ENCODE data around the gene POMT1.

The POMT1 gene

GRCh38 chr9:131476777-131477345 is 25.9 kb upstream of the POMT1 start:
- no peak for DNase-seq (ENCODE audit: low read depth)

DNA sequence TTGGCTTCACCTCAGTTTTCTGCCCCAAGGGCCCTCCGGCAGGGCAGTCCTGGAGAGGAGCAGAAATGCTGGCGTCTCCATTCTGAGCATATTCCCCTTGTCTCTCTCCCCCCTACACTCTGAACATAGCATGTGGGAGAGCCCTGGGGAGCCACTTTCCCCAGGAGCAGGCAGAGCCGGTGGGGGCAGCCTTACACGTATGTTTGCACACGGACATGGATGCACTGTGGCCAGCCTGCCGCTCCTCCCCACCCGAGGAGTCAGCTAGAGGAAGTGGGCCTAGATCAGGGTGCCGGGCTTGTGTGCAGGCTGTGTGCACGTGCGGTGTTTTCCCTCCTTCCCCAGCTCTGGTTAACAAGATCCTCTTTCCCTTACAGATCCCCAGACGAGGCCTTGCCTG is 25.4 kb upstream of the POMT1 start:
- DNase-seq (ENCODE audit: low read depth): no peak

DNA sequence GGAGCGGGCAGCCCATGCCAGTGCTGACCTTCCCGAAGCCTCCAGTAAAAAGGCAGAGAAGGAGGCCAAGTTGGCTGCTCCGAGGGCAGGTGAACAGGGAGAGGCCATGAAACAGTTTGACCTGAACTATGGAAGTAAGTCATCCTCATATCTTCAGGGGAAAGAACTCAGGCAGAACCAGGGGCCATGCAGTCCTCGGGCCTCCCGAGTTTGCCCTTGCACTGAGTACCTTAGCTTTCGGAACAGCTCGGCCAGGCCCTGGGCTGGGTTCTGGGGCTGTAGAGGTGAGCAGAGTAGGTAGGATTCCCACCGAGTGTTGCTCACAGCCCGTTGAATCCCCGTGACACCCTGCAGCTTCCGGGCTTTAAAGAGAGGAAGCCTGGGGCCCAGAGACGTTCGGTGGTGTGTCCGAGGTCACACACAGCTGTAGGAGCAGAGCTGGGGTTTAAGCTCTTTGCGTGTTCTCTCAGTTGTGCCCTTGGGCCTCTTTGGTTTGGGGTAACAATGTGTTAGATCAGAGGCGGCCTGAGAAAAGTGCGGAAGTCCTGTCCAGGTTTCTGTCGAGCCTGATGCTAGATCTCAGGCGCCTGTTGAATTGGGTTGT is 24.8 kb upstream of the POMT1 start:
- DNase-seq (ENCODE audit: low read depth): no peak

GRCh38 chr9:131478421-131478868 is 24.3 kb upstream of the POMT1 start:
- DNase-seq (ENCODE audit: low read depth): peak; percentile 44

GRCh38 chr9:131478911-131479310 is 23.8 kb upstream of the POMT1 start:
- DNase-seq (ENCODE audit: low read depth): no peak

DNA sequence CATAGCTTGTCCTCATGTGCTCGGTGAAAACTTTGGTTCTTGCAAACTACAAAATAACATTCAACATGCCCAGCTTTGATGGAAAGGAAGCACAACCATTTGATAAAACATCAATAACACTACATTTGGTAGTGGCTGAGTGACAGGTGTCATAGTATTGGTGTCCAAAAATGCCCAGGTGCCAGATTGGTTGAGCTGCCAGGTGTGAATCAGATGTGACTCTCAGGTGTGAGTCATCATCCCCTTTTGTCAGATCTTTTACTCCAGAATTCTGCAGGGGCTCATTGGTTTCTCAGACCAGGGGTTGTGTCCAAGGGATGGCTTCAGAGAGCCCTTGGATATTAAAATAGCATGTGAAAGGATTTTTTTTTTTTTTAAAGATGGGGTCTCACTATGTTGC is 22.5 kb upstream of the POMT1 start:
- DNase-seq (ENCODE audit: low read depth): no peak

- DNase-seq (ENCODE audit: low read depth): no peak
Measured at GRCh38 chr9:131481441-131482342, 21.0 kb upstream of the POMT1 start.

GRCh38 chr9:131482343-131483006 is 20.2 kb upstream of the POMT1 start:
- DNase-seq (ENCODE audit: low read depth): no peak

GRCh38 chr9:131483319-131484050 is 19.2 kb upstream of the POMT1 start:
- DNase-seq (ENCODE audit: low read depth): no peak

- no peak for DNase-seq (ENCODE audit: low read depth)
Measured at GRCh38 chr9:131484051-131484445, 18.7 kb upstream of the POMT1 start.

GRCh38 chr9:131484560-131485185 is 18.0 kb upstream of the POMT1 start:
- no peak for DNase-seq (ENCODE audit: low read depth)

DNA sequence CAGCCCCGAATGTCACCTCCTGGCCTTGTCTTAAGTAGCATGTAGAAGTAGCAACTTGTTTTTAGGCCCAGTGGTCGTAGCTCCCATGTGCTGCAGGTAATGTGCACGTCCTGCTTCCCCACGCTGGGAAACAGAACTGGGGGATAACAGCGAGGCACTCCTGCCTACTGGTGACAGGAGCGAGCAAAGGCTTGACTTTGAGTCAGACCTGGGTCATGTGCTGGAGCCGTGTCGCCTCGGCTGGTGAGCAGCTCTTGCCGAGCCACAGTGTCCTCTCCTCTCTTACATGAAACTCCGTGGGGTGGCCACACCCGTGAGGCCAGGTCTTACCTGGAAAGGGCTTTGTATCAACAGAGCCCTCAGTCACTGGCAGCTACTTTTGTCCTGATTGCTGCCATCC is 17.5 kb upstream of the POMT1 start:
- no peak for DNase-seq (ENCODE audit: low read depth)

GRCh38 chr9:131485728-131486422 is 16.8 kb upstream of the POMT1 start:
- no peak for DNase-seq (ENCODE audit: low read depth)

- no peak for DNase-seq (ENCODE audit: low read depth)
Measured at GRCh38 chr9:131487001-131487400, 15.7 kb upstream of the POMT1 start.

DNA sequence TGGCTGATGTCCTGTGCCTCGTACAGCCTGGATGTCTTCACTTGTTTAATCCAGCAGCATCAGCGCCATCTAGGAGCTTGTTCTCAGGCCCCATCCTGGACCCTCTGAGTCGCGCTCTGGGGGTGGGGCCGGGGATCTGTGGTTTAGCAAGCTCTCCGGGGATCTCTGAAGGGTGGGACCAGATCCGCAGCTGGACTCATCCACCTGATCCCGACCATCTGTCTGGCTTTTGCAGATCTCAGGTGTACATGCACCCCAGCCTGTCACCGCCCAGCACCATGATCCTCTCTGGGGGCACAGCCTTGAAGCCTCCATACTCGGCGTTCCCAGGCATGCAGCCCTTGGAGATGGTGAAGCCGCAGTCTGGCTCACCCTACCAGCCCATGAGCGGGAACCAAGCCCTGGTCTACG is 15.1 kb upstream of the POMT1 start:
- no peak for DNase-seq (ENCODE audit: low read depth)

DNA sequence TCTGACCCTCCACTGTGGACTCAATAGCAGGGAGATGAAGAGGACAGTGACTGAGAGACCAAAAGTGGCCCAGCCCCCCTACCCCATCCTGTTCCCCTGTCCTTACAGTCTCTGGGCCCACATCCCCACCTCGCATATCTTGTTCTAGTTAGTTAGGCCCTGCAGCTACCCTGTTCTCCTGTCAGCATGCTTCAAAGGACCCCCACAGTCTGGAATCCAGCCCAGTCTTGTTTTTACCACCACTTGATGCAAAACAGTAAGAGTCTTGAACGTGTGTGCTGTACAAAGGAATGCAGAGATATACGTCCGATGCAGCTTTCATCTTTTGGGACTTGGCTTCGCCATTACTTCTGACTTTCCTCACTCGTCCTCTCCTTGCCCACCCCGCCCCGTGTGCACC is 12.2 kb upstream of the POMT1 start:
- DNase-seq (ENCODE audit: low read depth): no peak

DNA sequence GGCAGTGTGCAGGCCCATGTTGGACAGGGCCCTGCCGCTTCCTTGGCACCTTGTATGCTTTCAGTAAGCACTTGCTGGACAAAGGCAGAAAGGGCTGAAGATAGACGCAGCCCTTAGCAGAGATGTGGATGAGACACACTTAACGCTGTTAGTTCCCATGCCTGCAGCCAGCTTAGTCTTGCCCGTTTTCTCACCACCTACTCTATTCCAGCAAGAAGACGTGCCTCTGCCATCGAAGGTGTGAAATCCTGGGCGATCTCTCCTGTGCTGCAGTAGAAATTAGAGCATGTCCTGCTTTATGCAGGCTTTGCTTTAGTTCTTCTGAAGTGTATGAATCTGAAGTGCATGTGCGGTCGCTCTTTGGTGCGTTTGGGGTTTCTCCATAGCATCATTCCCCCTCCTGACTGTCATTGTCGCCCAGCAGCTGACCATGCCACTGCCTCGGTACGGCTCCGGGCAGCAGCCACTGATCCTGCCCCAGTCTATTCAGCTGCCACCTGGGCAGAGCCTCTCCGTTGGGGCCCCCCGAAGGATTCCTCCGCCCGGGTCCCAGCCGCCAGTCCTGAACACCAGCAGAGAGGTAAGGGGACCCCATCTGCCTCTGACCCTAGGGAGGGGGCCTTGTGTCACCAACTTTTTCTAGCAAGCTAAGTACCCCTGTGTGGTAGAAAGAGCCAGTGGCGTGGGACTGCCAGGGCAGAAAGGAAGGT is 11.6 kb upstream of the POMT1 start:
- no peak for DNase-seq (ENCODE audit: low read depth)

- no peak for DNase-seq (ENCODE audit: low read depth)
Measured at GRCh38 chr9:131492070-131492469, 10.6 kb upstream of the POMT1 start.

GRCh38 chr9:131494296-131494870 is 8.3 kb upstream of the POMT1 start:
- no peak for DNase-seq (ENCODE audit: low read depth)

GRCh38 chr9:131495785-131496184 is 6.9 kb upstream of the POMT1 start:
- no peak for DNase-seq (ENCODE audit: low read depth)

Measured in T follicular helper cell (primary cell).